Measurements from ENCODE around the gene PRMT7.

PRMT7 gene

GRCh38 chr16:68272507-68273209, 38.2 kb upstream of the PRMT7 start:
- Histone ChIP-seq H3K27ac (ENCODE audit: low read depth, low read length) (no peak overlapping the region), H4K91ac (ENCODE audit: low read depth, low read length) (peak overlapping the region; percentile 48), H3K27me3 (ENCODE audit: insufficient read depth, low read length) (no peaks in the 10 kb centered on the region), H3K4ac (ENCODE audit: low read depth, low read length) (peak overlapping the region; percentile 40), H2AK5ac (ENCODE audit: low read length) (peak overlapping the region; percentile 63), H2BK12ac (ENCODE audit: low read length) (peak overlapping the region; percentile 30), H2BK5ac (ENCODE audit: low read depth, low read length, poor library complexity) (peak overlapping the region; percentile 66), H3K23ac (ENCODE audit: low read length) (no peak overlapping the region), H3K79me2 (ENCODE audit: control insufficient read depth, insufficient read depth, low read length, poor library complexity) (peaks cover 6% of the 10 kb centered on the region), H3K36me3 (ENCODE audit: control insufficient read depth in 1 of 2, insufficient read depth in 2 of 2, low read length in 2 of 2) (peaks cover 18 to 30% of the 10 kb centered on the region in 2 experiments), H4K8ac (ENCODE audit: low read depth, low read length) (peak overlapping the region; percentile 52), H3K4me2 (ENCODE audit: low read length) (no peak overlapping the region), H4K12ac (ENCODE audit: low read depth, low read length) (peak overlapping the region; percentile 56), H2BK120ac (ENCODE audit: insufficient read depth, low read length, poor library complexity) (peak overlapping the region; percentile 35), H3K18ac (ENCODE audit: low read length) (peak overlapping the region; percentile 68), H3K14ac (ENCODE audit: low read length) (peak overlapping the region; percentile 38), H3K9ac (ENCODE audit: low read length) (peak overlapping the region; percentile 17), H2AFZ (ENCODE audit: insufficient read depth, low read length, poor library complexity) (no peak overlapping the region), H3K4me1 (ENCODE audit: control insufficient read depth in 1 of 2, insufficient read depth in 2 of 2, low read length in 2 of 2) (peaks cover 4 to 7% of the 10 kb centered on the region in 2 experiments), H3K9me3 (ENCODE audit: insufficient read depth, low read depth, low read length) (no peaks in the 10 kb centered on the region), H3K4me3 (ENCODE audit: low read depth, low read length) (no peak overlapping the region), H3K79me1 (ENCODE audit: low read length) (peaks cover 5% of the 10 kb centered on the region)
- DNase-seq = no peak
- WGBS (ENCODE audit: extremely low coverage, insufficient coverage, insufficient read length) = no CpG with 5 or more reads among the region's 4 CpGs

- H3K4ac ChIP-seq (ENCODE audit: low read depth, low read length) = no peak overlapping the region
Measured at GRCh38 chr16:68273459-68273858, 37.4 kb upstream of the PRMT7 start.

GRCh38 chr16:68273896-68274295, 36.9 kb upstream of the PRMT7 start:
- Histone ChIP-seq H3K23ac (ENCODE audit: low read length) (no peak overlapping the region), H3K4me3 (ENCODE audit: low read depth, low read length) (no peak overlapping the region), H3K9ac (ENCODE audit: low read length) (no peak overlapping the region), H3K4ac (ENCODE audit: low read depth, low read length) (no peak overlapping the region), H3K9me3 (ENCODE audit: insufficient read depth, low read depth, low read length) (no peaks in the 10 kb centered on the region), H3K4me1 (ENCODE audit: control insufficient read depth in 1 of 2, insufficient read depth in 2 of 2, low read length in 2 of 2) (peaks cover 2 to 4% of the 10 kb centered on the region in 2 experiments), H2BK12ac (ENCODE audit: low read length) (no peak overlapping the region), H4K91ac (ENCODE audit: low read depth, low read length) (no peak overlapping the region), H3K27me3 (ENCODE audit: insufficient read depth, low read length) (no peaks in the 10 kb centered on the region), H2BK120ac (ENCODE audit: insufficient read depth, low read length, poor library complexity) (no peak overlapping the region), H3K79me1 (ENCODE audit: low read length) (peaks cover 5% of the 10 kb centered on the region), H3K36me3 (ENCODE audit: control insufficient read depth in 1 of 2, insufficient read depth in 2 of 2, low read length in 2 of 2) (peaks cover 18 to 28% of the 10 kb centered on the region in 2 experiments), H2BK5ac (ENCODE audit: low read depth, low read length, poor library complexity) (no peak overlapping the region), H3K79me2 (ENCODE audit: control insufficient read depth, insufficient read depth, low read length, poor library complexity) (peaks cover 5% of the 10 kb centered on the region), H2AK5ac (ENCODE audit: low read length) (no peak overlapping the region), H2AFZ (ENCODE audit: insufficient read depth, low read length, poor library complexity) (no peak overlapping the region), H3K14ac (ENCODE audit: low read length) (no peak overlapping the region), H3K4me2 (ENCODE audit: low read length) (no peak overlapping the region), H3K27ac (ENCODE audit: low read depth, low read length) (no peak overlapping the region), H4K12ac (ENCODE audit: low read depth, low read length) (no peak overlapping the region), H4K8ac (ENCODE audit: low read depth, low read length) (no peak overlapping the region), H3K18ac (ENCODE audit: low read length) (no peak overlapping the region)
- no peak for DNase-seq
- WGBS (ENCODE audit: extremely low coverage, insufficient coverage, insufficient read length) = no CpG with 5 or more reads among the region's 8 CpGs

More at GRCh38 chr16:68273459-68273858, 37.4 kb upstream of the PRMT7 start:
- Histone ChIP-seq H3K14ac (ENCODE audit: low read length) (no peak overlapping the region), H3K4me2 (ENCODE audit: low read length) (no peak overlapping the region), H3K79me2 (ENCODE audit: control insufficient read depth, insufficient read depth, low read length, poor library complexity) (peaks cover 5% of the 10 kb centered on the region), H3K79me1 (ENCODE audit: low read length) (peaks cover 5% of the 10 kb centered on the region), H3K9me3 (ENCODE audit: insufficient read depth, low read depth, low read length) (no peaks in the 10 kb centered on the region), H3K4me1 (ENCODE audit: control insufficient read depth in 1 of 2, insufficient read depth in 2 of 2, low read length in 2 of 2) (peaks cover 2 to 4% of the 10 kb centered on the region in 2 experiments), H2BK12ac (ENCODE audit: low read length) (no peak overlapping the region), H3K36me3 (ENCODE audit: control insufficient read depth in 1 of 2, insufficient read depth in 2 of 2, low read length in 2 of 2) (peaks cover 18 to 28% of the 10 kb centered on the region in 2 experiments), H3K4me3 (ENCODE audit: low read depth, low read length) (no peak overlapping the region), H2BK5ac (ENCODE audit: low read depth, low read length, poor library complexity) (no peak overlapping the region), H3K18ac (ENCODE audit: low read length) (no peak overlapping the region), H4K12ac (ENCODE audit: low read depth, low read length) (no peak overlapping the region), H2BK120ac (ENCODE audit: insufficient read depth, low read length, poor library complexity) (no peak overlapping the region), H3K27me3 (ENCODE audit: insufficient read depth, low read length) (no peaks in the 10 kb centered on the region), H4K91ac (ENCODE audit: low read depth, low read length) (no peak overlapping the region), H4K8ac (ENCODE audit: low read depth, low read length) (no peak overlapping the region), H3K23ac (ENCODE audit: low read length) (no peak overlapping the region), H2AFZ (ENCODE audit: insufficient read depth, low read length, poor library complexity) (no peak overlapping the region), H3K9ac (ENCODE audit: low read length) (no peak overlapping the region), H2AK5ac (ENCODE audit: low read length) (no peak overlapping the region), H3K27ac (ENCODE audit: low read depth, low read length) (no peak overlapping the region)
- DNase-seq = no peak
- no CpG with 5 or more reads among the region's 5 CpGs for WGBS (ENCODE audit: extremely low coverage, insufficient coverage, insufficient read length)

- H2BK120ac ChIP-seq (ENCODE audit: insufficient read depth, low read length, poor library complexity) = no peak overlapping the region
- H3K79me1 ChIP-seq (ENCODE audit: low read length) = peaks cover 5% of the 10 kb centered on the region
- no peak overlapping the region for H4K8ac ChIP-seq (ENCODE audit: low read depth, low read length)
- H2AFZ ChIP-seq (ENCODE audit: insufficient read depth, low read length, poor library complexity) = no peak overlapping the region
- no peak overlapping the region for H3K23ac ChIP-seq (ENCODE audit: low read length)
- H3K18ac ChIP-seq (ENCODE audit: low read length) = no peak overlapping the region
- no peak overlapping the region for H3K14ac ChIP-seq (ENCODE audit: low read length)
- DNase-seq = no peak
- H3K4me1 ChIP-seq (ENCODE audit: control insufficient read depth in 1 of 2, insufficient read depth in 2 of 2, low read length in 2 of 2) = peaks cover 2 to 4% of the 10 kb centered on the region in 2 experiments
- no peak overlapping the region for H3K27ac ChIP-seq (ENCODE audit: low read depth, low read length)
- H3K9ac ChIP-seq (ENCODE audit: low read length) = no peak overlapping the region
- no CpG with 5 or more reads among the region's 4 CpGs for WGBS (ENCODE audit: extremely low coverage, insufficient coverage, insufficient read length)
- peaks cover 18 to 30% of the 10 kb centered on the region in 2 experiments for H3K36me3 ChIP-seq (ENCODE audit: control insufficient read depth in 1 of 2, insufficient read depth in 2 of 2, low read length in 2 of 2)
- H3K4me3 ChIP-seq (ENCODE audit: low read depth, low read length) = no peak overlapping the region
- H4K91ac ChIP-seq (ENCODE audit: low read depth, low read length) = no peak overlapping the region
- no peak overlapping the region for H3K4me2 ChIP-seq (ENCODE audit: low read length)
- no peak overlapping the region for H4K12ac ChIP-seq (ENCODE audit: low read depth, low read length)
- H3K9me3 ChIP-seq (ENCODE audit: insufficient read depth, low read depth, low read length) = no peaks in the 10 kb centered on the region
- H2AK5ac ChIP-seq (ENCODE audit: low read length) = no peak overlapping the region
- H3K27me3 ChIP-seq (ENCODE audit: insufficient read depth, low read length) = no peaks in the 10 kb centered on the region
- H3K4ac ChIP-seq (ENCODE audit: low read depth, low read length) = no peak overlapping the region
- H2BK12ac ChIP-seq (ENCODE audit: low read length) = no peak overlapping the region
- peaks cover 5% of the 10 kb centered on the region for H3K79me2 ChIP-seq (ENCODE audit: control insufficient read depth, insufficient read depth, low read length, poor library complexity)
- no peak overlapping the region for H2BK5ac ChIP-seq (ENCODE audit: low read depth, low read length, poor library complexity)
Measured at GRCh38 chr16:68274441-68274840, 36.4 kb upstream of the PRMT7 start.
